Caco-2 (cell line): ENCODE data around the gene NUP62. TPM values are rescaled to one million over a fixed set of nuclear protein-coding genes. Genes with fewer than 3 reads are reported as not detected.

Experiments used
- BruUV-seq: library from RNA; stranded (reverse); fragments of 400-500 nt; replicated peaks from 2 replicates; lab custom pipeline; 2021; lab: Mats Ljungman, UMichigan
- CTCF ChIA-PET: fragments of 300-600 bp; sonication (Branson Sonifier 250); formaldehyde crosslinking; loops from one replicate; lab custom pipeline; 2022; ENCODE audit warnings: antibody characterized with exemption; lab: Charles Lee
- POLR2A ChIA-PET: fragments of 300-600 bp; sonication (Branson Sonifier 250); formaldehyde crosslinking; loops from one replicate; lab custom pipeline; 2022; ENCODE audit warnings: antibody characterized with exemption; lab: Charles Lee
- DNase-seq, 2 experiments: peaks; one replicate each; pipeline versions ENCODE4 v3.0.0 to v3.0.0-alpha.2; 2020 to 2022
- H3K27me3 ChIP-seq: replicated peaks from 2 replicates; pipeline ENCODE4 v1.6.0; 2011; ENCODE audit warnings: low read length; ENCODE audit not compliant: control insufficient read depth, insufficient read depth
- H3K36me3 ChIP-seq: 2 replicates; pipeline ENCODE4 v1.5.1; 2011; ENCODE audit warnings: low read length; ENCODE audit not compliant: control insufficient read depth, insufficient read depth
- H3K4me1 ChIP-seq: fragments of 250-450 bp; sonication (Bioruptor Pico); 2 replicates; pipeline ENCODE4 v1.5.1; 2020; ENCODE audit warnings: mild to moderate bottlenecking
- H3K4me3 ChIP-seq: 2 replicates; pipeline ENCODE4 v1.5.1; 2011; ENCODE audit warnings: low read depth, mild to moderate bottlenecking, control low read depth, low read length
- H3K9me3 ChIP-seq: fragments of 250-450 bp; sonication (Bioruptor Pico); 2 replicates; pipeline ENCODE4 v1.5.1; 2020; ENCODE audit warnings: mild to moderate bottlenecking, moderate library complexity
- H3K27ac Mint-ChIP-seq: one replicate; pipeline ENCODE4 v1.8.0; 2022; ENCODE audit warnings: mixed read lengths; ENCODE audit not compliant: unreplicated experiment
- H3K27me3 Mint-ChIP-seq: one replicate; pipeline ENCODE4 v1.8.0; 2022; ENCODE audit warnings: mixed read lengths; ENCODE audit not compliant: insufficient read depth, unreplicated experiment
- H3K36me3 Mint-ChIP-seq: one replicate; pipeline ENCODE4 v1.8.0; 2022; ENCODE audit warnings: mild to moderate bottlenecking, mixed read lengths; ENCODE audit not compliant: insufficient read depth, unreplicated experiment
- H3K4me1 Mint-ChIP-seq: one replicate; pipeline ENCODE4 v1.8.0; 2022; ENCODE audit warnings: low read depth, mixed read lengths; ENCODE audit not compliant: unreplicated experiment
- H3K4me3 Mint-ChIP-seq: one replicate; pipeline ENCODE4 v1.8.0; 2022; ENCODE audit warnings: mild to moderate bottlenecking, moderate library complexity, mixed read lengths; ENCODE audit not compliant: unreplicated experiment
- H3K9me3 Mint-ChIP-seq: one replicate; pipeline ENCODE4 v1.8.0; 2022; ENCODE audit warnings: mixed read lengths; ENCODE audit not compliant: unreplicated experiment
- intact Hi-C: fragments of 100-400 bp; cut with micrococcal nuclease; formaldehyde crosslinking; loops from one replicate; pipeline ENCODE4 v1.10.0; 2022; ENCODE audit not compliant: unreplicated experiment
- total RNA-seq: library from RNA; stranded (reverse); gene quantifications from 2 replicates; pipeline ENCODE4 v1.2.3, GENCODE V29; 2022
- TF ChIP-seq, protein P1 (sequence below), 2 experiments: fragments of 200-600 bp in 1 of 2; IDR thresholded peaks; 1 replicate in 1 of 2; 2 replicates in 1 of 2; pipeline versions ENCODE4 v1.5.1 to v1.8.0; 2011 to 2022; ENCODE audit warnings: antibody characterized with exemption in 1 of 2, control low read depth in 1 of 2, inconsistent platforms in 1 of 2, low read depth in 1 of 2, low read length in 1 of 2, mild to moderate bottlenecking in 1 of 2, moderate library complexity in 1 of 2; ENCODE audit not compliant: insufficient read depth in 1 of 2, severe bottlenecking in 1 of 2, unreplicated experiment in 1 of 2

Gene NUP62
- total RNA-seq, 1 experiment from 2014 or later: 116 TPM

DNA sequence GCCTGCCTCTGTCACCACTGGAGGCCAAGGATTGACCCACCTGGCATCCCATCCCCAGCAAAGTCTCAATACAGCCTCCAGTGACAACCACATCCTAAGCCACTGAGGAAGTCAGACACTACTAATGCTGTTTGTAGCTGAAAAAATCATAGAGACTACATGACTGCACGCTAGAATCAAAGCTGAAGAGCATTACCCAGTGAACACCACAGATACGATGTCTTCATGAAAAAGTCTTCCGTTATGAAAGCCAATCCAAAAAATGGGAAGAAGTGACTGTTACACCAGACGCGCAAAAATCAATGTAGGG is 11.1 kb upstream of the NUP62 start:
- peaks cover 3% of the 10 kb centered on the region; the same call in 1 of the 2 replicates for H3K4me1 ChIP-seq
- ChIA-PET POLR2A (no interaction called here), CTCF (no interaction called here)
- peaks cover 5% of the 10 kb centered on the region for H3K36me3 Mint-ChIP-seq
- DNase-seq: no peak
- H3K4me1 Mint-ChIP-seq: no peaks in the 10 kb centered on the region
- H3K36me3 ChIP-seq: no peaks in the 10 kb centered on the region
- no peaks in the 10 kb centered on the region for H3K27me3 ChIP-seq
- TF ChIP-seq, protein P1, sequence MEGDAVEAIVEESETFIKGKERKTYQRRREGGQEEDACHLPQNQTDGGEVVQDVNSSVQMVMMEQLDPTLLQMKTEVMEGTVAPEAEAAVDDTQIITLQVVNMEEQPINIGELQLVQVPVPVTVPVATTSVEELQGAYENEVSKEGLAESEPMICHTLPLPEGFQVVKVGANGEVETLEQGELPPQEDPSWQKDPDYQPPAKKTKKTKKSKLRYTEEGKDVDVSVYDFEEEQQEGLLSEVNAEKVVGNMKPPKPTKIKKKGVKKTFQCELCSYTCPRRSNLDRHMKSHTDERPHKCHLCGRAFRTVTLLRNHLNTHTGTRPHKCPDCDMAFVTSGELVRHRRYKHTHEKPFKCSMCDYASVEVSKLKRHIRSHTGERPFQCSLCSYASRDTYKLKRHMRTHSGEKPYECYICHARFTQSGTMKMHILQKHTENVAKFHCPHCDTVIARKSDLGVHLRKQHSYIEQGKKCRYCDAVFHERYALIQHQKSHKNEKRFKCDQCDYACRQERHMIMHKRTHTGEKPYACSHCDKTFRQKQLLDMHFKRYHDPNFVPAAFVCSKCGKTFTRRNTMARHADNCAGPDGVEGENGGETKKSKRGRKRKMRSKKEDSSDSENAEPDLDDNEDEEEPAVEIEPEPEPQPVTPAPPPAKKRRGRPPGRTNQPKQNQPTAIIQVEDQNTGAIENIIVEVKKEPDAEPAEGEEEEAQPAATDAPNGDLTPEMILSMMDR (IDR thresholded peaks at IDR 0.05; ENCODE audit: insufficient read depth in 1 of 2, low read depth in 1 of 2, low read length in 1 of 2, severe bottlenecking in 1 of 2, unreplicated experiment in 1 of 2): no peak
- intact Hi-C loops: no loop called here
- no TSS peak for BruUV-seq
- no peak overlapping the region for H3K4me3 Mint-ChIP-seq
- no peaks in the 10 kb centered on the region for H3K27me3 Mint-ChIP-seq
- H3K9me3 Mint-ChIP-seq: no peaks in the 10 kb centered on the region
- no peak overlapping the region for H3K4me3 ChIP-seq
- no peaks in the 10 kb centered on the region for H3K9me3 ChIP-seq
- H3K27ac Mint-ChIP-seq: no peak overlapping the region

GRCh38 chr19:49939721-49940481 is 10.6 kb upstream of the NUP62 start:
- ChIA-PET CTCF (interaction anchor here (0.5 to 1.1 kb wide), 2 partner anchors 10 to 96 kb away, joined by 3 to 8 read pairs; partner anchors contain the start of gene NUP62), POLR2A (no interaction called here)
- H3K27ac Mint-ChIP-seq: no peak overlapping the region
- intact Hi-C loops: no loop called here
- H3K36me3 ChIP-seq: no peaks in the 10 kb centered on the region
- peaks cover 3% of the 10 kb centered on the region; the same call in 1 of the 2 replicates for H3K4me1 ChIP-seq
- BruUV-seq: no TSS peak
- no peaks in the 10 kb centered on the region for H3K9me3 Mint-ChIP-seq
- H3K4me3 Mint-ChIP-seq: no peak overlapping the region
- no peaks in the 10 kb centered on the region for H3K27me3 ChIP-seq
- H3K36me3 Mint-ChIP-seq: peaks cover 5% of the 10 kb centered on the region
- H3K4me1 Mint-ChIP-seq: no peaks in the 10 kb centered on the region
- no peak for DNase-seq
- H3K4me3 ChIP-seq: no peak overlapping the region
- no peaks in the 10 kb centered on the region for H3K9me3 ChIP-seq
- no peaks in the 10 kb centered on the region for H3K27me3 Mint-ChIP-seq
- TF ChIP-seq, protein P1 (IDR thresholded peaks at IDR 0.05; ENCODE audit: insufficient read depth in 1 of 2, low read depth in 1 of 2, low read length in 1 of 2, severe bottlenecking in 1 of 2, unreplicated experiment in 1 of 2): no peak

DNA sequence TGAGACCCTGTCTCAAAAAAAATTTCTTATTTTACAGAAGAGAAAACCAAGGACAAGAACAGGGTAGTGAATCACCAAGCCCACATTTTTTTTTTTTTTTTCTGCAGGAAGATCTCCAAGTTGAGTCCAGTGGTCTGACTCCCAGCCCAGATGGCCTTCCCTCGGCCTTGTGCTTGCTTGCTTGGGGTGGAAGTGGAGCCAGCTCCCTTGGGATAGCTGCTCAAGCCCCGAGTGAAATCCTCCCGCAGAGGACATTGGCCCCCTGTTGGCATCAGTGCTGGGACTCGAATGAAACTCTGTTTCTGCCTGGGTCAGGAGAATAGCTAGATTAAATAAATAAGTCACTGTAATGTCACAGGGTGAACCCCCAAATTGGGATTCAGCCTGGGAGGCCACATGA is 9.4 kb upstream of the NUP62 start:
- Mint-ChIP-seq H3K4me3 (no peak overlapping the region), H3K27ac (no peak overlapping the region), H3K9me3 (no peaks in the 10 kb centered on the region), H3K4me1 (peaks cover 1% of the 10 kb centered on the region), H3K36me3 (peaks cover 6% of the 10 kb centered on the region), H3K27me3 (no peaks in the 10 kb centered on the region)
- TF ChIP-seq, protein P1 (IDR thresholded peaks at IDR 0.05; ENCODE audit: insufficient read depth in 1 of 2, low read depth in 1 of 2, low read length in 1 of 2, severe bottlenecking in 1 of 2, unreplicated experiment in 1 of 2): no peak
- Histone ChIP-seq H3K9me3 (no peaks in the 10 kb centered on the region), H3K4me3 (no peak overlapping the region), H3K36me3 (no peaks in the 10 kb centered on the region), H3K4me1 (peaks cover 3% of the 10 kb centered on the region; the same call in 1 of the 2 replicates), H3K27me3 (no peaks in the 10 kb centered on the region)
- ChIA-PET POLR2A (no interaction called here), CTCF (interaction anchor here (1.1 kb wide), 1 partner anchor 9 kb away, joined by 3 read pairs; the partner anchor contains the start of gene NUP62)
- intact Hi-C loops: no loop called here
- DNase-seq: no peak
- no TSS peak for BruUV-seq
